Activated B cell treated with CpG ODN at 0.5 μM for 24 hours (primary cell): ENCODE measurements around the gene TBC1D1. TPM values are rescaled to one million over a fixed set of nuclear protein-coding genes. Genes with fewer than 3 reads are reported as not detected.

Source experiments
- ATAC-seq: fragments of 200-7000 bp; cut with Tn5 transposase; one replicate; pipeline ENCODE4 v1.10.0; 2021; ENCODE audit warnings: low read depth, mild to moderate bottlenecking, moderate library complexity
- CTCF ChIA-PET: fragments of 350-600 bp; sonication (Branson Sonifier 250); formaldehyde crosslinking; loops from one replicate; lab custom pipeline; 2021; ENCODE audit warnings: antibody characterized with exemption; lab: Charles Lee
- POLR2A ChIA-PET: fragments of 350-600 bp; sonication (Branson Sonifier 250); formaldehyde crosslinking; loops from one replicate; lab custom pipeline; 2021; ENCODE audit warnings: antibody characterized with exemption; lab: Charles Lee
- DNase-seq: peaks from one replicate; pipeline ENCODE4 v3.0.0; 2022
- H3K27ac Mint-ChIP-seq: one replicate; pipeline ENCODE4 v1.8.0; 2020; ENCODE audit warnings: mixed read lengths
- H3K27me3 Mint-ChIP-seq: one replicate; pipeline ENCODE4 v1.8.0; 2021; ENCODE audit warnings: mixed read lengths
- H3K36me3 Mint-ChIP-seq: one replicate; pipeline ENCODE4 v1.8.0; 2021; ENCODE audit warnings: low read depth, mixed read lengths
- H3K4me1 Mint-ChIP-seq: one replicate; pipeline ENCODE4 v1.8.0; 2021; ENCODE audit warnings: mixed read lengths
- H3K4me3 Mint-ChIP-seq: one replicate; pipeline ENCODE4 v1.8.0; 2020; ENCODE audit warnings: mild to moderate bottlenecking, mixed read lengths
- H3K9me3 Mint-ChIP-seq: one replicate; pipeline ENCODE4 v1.8.0; 2020; ENCODE audit warnings: mixed read lengths
- CTCF ChIP-seq: fragments of 200-600 bp; IDR thresholded peaks from one replicate; pipeline ENCODE4 v1.8.0; 2022; ENCODE audit warnings: antibody characterized with exemption, mild to moderate bottlenecking
- intact Hi-C: fragments of 100-400 bp; cut with micrococcal nuclease; formaldehyde crosslinking; loops from one replicate; pipeline ENCODE4 v1.15.1; 2024
- total RNA-seq: library from RNA; stranded (reverse); gene quantifications from 2 replicates; pipeline ENCODE4 v1.2.3, GENCODE V29; 2022

TBC1D1 gene
- total RNA-seq, 1 donor from 2014 or later = 84.8 TPM

- Mint-ChIP-seq H3K9me3 (no peaks in the 10 kb centered on the region), H3K27ac (no peak overlapping the region), H3K27me3 (no peaks in the 10 kb centered on the region), H3K4me3 (no peak overlapping the region), H3K4me1 (peaks cover 16% of the 10 kb centered on the region), H3K36me3 (peaks cover 62% of the 10 kb centered on the region)
- DNase-seq = no peak
- no peak for ATAC-seq
- ChIA-PET CTCF (interaction anchor here (0.9 to 1.6 kb wide), 2 partner anchors 11 to 107 kb away, joined by 3 read pairs; no protein-coding TSS in a partner anchor), POLR2A (no interaction called here)
- no peak for TF ChIP-seq CTCF
- intact Hi-C loops = no loop called here
These were observed 177.2 kb downstream of the TBC1D1 start for GRCh38 chr4:38068107-38068506.

GRCh38 chr4:38069271-38069760 lies 178.4 kb downstream of the TBC1D1 start:
- POLR2A ChIA-PET = interaction anchor here (0.6 kb wide), 1 partner anchor 264 kb away, joined by 3 read pairs; no protein-coding TSS in a partner anchor
- no peaks in the 10 kb centered on the region for H3K9me3 Mint-ChIP-seq
- no peak for DNase-seq

GRCh38 chr4:38071801-38072431 lies 181.0 kb downstream of the TBC1D1 start:
- ChIA-PET CTCF (no interaction called here), POLR2A (no interaction called here)
- no peak for TF ChIP-seq CTCF
- Mint-ChIP-seq H3K4me3 (no peak overlapping the region), H3K27me3 (no peaks in the 10 kb centered on the region), H3K9me3 (no peaks in the 10 kb centered on the region), H3K27ac (no peak overlapping the region), H3K36me3 (peaks cover 76% of the 10 kb centered on the region), H3K4me1 (peaks cover 24% of the 10 kb centered on the region)
- peak; percentile 47 for ATAC-seq
- intact Hi-C loops = no loop called here
- no peak for DNase-seq

More at GRCh38 chr4:38069271-38069760, 178.4 kb downstream of the TBC1D1 start:
- CTCF ChIA-PET = interaction anchor here (0.7 to 2.4 kb wide), 5 partner anchors 12 to 661 kb away, joined by 3 to 14 read pairs (median 4); no protein-coding TSS in a partner anchor
- Mint-ChIP-seq H3K27me3 (no peaks in the 10 kb centered on the region), H3K27ac (no peak overlapping the region), H3K4me1 (peaks cover 16% of the 10 kb centered on the region), H3K4me3 (no peak overlapping the region), H3K36me3 (peaks cover 63% of the 10 kb centered on the region)
- intact Hi-C loops = no loop called here
- ATAC-seq = peak; percentile 45
- no peak for TF ChIP-seq CTCF

GRCh38 chr4:38072578-38072977 lies 181.7 kb downstream of the TBC1D1 start:
- peaks cover 19% of the 10 kb centered on the region for H3K4me1 Mint-ChIP-seq
- peaks cover 73% of the 10 kb centered on the region for H3K36me3 Mint-ChIP-seq
- intact Hi-C loops = no loop called here
- no peaks in the 10 kb centered on the region for H3K27me3 Mint-ChIP-seq
- H3K4me3 Mint-ChIP-seq = no peak overlapping the region
- ChIA-PET POLR2A (no interaction called here), CTCF (no interaction called here)
- no peaks in the 10 kb centered on the region for H3K9me3 Mint-ChIP-seq
- no peak overlapping the region for H3K27ac Mint-ChIP-seq
- no peak for TF ChIP-seq CTCF
- DNase-seq = no peak
- ATAC-seq = no peak

GRCh38 chr4:38073596-38074234 lies 182.8 kb downstream of the TBC1D1 start:
- ChIA-PET CTCF (no interaction called here), POLR2A (no interaction called here)
- Mint-ChIP-seq H3K27ac (no peak overlapping the region), H3K36me3 (peaks cover 75% of the 10 kb centered on the region), H3K4me3 (no peak overlapping the region), H3K27me3 (no peaks in the 10 kb centered on the region), H3K9me3 (no peaks in the 10 kb centered on the region), H3K4me1 (peaks cover 22% of the 10 kb centered on the region)
- ATAC-seq (no peak), DNase-seq (no peak)
- no peak for TF ChIP-seq CTCF
- intact Hi-C loops = no loop called here
